K562 (cell line): ENCODE data around the gene TSPOAP1. TPM values are rescaled to one million over a fixed set of nuclear protein-coding genes. Genes with fewer than 3 reads are reported as not detected.

ENCODE experiments used
- CXXC5 ChIP-seq: fragments of 250-450 bp; sonication (Bioruptor Pico); IDR thresholded peaks from 2 replicates; pipeline ENCODE4 v1.8.0; 2022; ENCODE audit warnings: inconsistent platforms, mild to moderate bottlenecking, moderate library complexity
- HOMEZ ChIP-seq: fragments of 250-450 bp; sonication (Bioruptor Pico); IDR thresholded peaks from 2 replicates; pipeline ENCODE4 v1.4.0; 2020; ENCODE audit warnings: mild to moderate bottlenecking, moderate library complexity
- MEF2D ChIP-seq: conservative IDR thresholded peaks from 2 replicates; pipeline ENCODE4 v1.6.1; 2016; ENCODE audit warnings: low read depth, missing genetic modification characterization, missing compliant biosample characterization
- MTA3 ChIP-seq: fragments of 450-650 bp; formaldehyde crosslinking; IDR thresholded peaks from 2 replicates; pipeline ENCODE4 v1.6.1; 2017; ENCODE audit warnings: mild to moderate bottlenecking, borderline replicate concordance
- NFATC3 ChIP-seq: fragments of 450-650 bp; IDR thresholded peaks from 2 replicates; pipeline ENCODE4 v1.6.1; 2017; ENCODE audit warnings: mild to moderate bottlenecking
- NFYB ChIP-seq: IDR thresholded peaks from 2 replicates; pipeline ENCODE4 v1.6.1; 2011; ENCODE audit warnings: mild to moderate bottlenecking, moderate library complexity; ENCODE audit not compliant: insufficient read length; ENCODE audit errors: extremely low read depth
- PPARD ChIP-seq: fragments of 250-450 bp; sonication (Bioruptor Pico); IDR thresholded peaks from 2 replicates; pipeline ENCODE4 v1.8.0; 2022; ENCODE audit warnings: inconsistent platforms, mild to moderate bottlenecking, moderate library complexity
- PTTG1 ChIP-seq: fragments of 450-650 bp; IDR thresholded peaks from 2 replicates; pipeline ENCODE4 v1.6.1; 2016; ENCODE audit warnings: low read depth, mild to moderate bottlenecking, missing genetic modification characterization, missing compliant biosample characterization
- RREB1 ChIP-seq: fragments of 250-450 bp; sonication (Bioruptor Pico); IDR thresholded peaks from 2 replicates; pipeline ENCODE4 v1.4.0; 2020
- SP1 ChIP-seq: sonication (generic); formaldehyde crosslinking; IDR thresholded peaks from 2 replicates; pipeline ENCODE4 v1.8.1; 2022; ENCODE audit warnings: mild to moderate bottlenecking, missing genetic modification reagents
- STAT5B ChIP-seq: fragments of 250-450 bp; sonication (Bioruptor Pico); IDR thresholded peaks from 2 replicates; pipeline ENCODE4 v1.8.0; 2021; ENCODE audit warnings: mild to moderate bottlenecking, inconsistent platforms
- TCF15 ChIP-seq: fragments of 250-450 bp; sonication (Bioruptor Pico); IDR thresholded peaks from 2 replicates; pipeline ENCODE4 v1.8.0; 2022; ENCODE audit warnings: moderate library complexity, mild to moderate bottlenecking, inconsistent platforms
- ZBTB34 ChIP-seq: fragments of 250-450 bp; sonication (Bioruptor Pico); IDR thresholded peaks from 2 replicates; pipeline ENCODE4 v1.8.0; 2021; ENCODE audit warnings: mild to moderate bottlenecking, moderate library complexity
- ZNF134 ChIP-seq: fragments of 250-450 bp; sonication (Bioruptor Pico); conservative IDR thresholded peaks from 2 replicates; pipeline ENCODE4 v1.4.0; 2020
- ZNF224 ChIP-seq: sonication (generic); formaldehyde crosslinking; IDR thresholded peaks from 2 replicates; pipeline ENCODE4 v1.8.0; 2022; ENCODE audit warnings: mild to moderate bottlenecking, missing genetic modification reagents
- ZNF398 ChIP-seq: fragments of 250-450 bp; sonication (Bioruptor Pico); IDR thresholded peaks from 2 replicates; pipeline ENCODE4 v1.8.0; 2021; ENCODE audit warnings: moderate library complexity, mild to moderate bottlenecking, inconsistent platforms
- ZNF764 ChIP-seq: fragments of 250-450 bp; sonication (Bioruptor Pico); IDR thresholded peaks from 2 replicates; pipeline ENCODE4 v1.4.0; 2020; ENCODE audit warnings: low read depth, mild to moderate bottlenecking, moderate library complexity
- polyA plus RNA-seq, 8 experiments: library from polyadenylated mRNA; depleted of rRNA in 4 of 8; stranded (reverse) in 5 of 8; unstranded in 3 of 8; fragments of >200 nt; fragmentation: Nextera tagmentation in 2 of 8; fragmentation: Illumina TruSeq in 1 of 8; extraction: Ambion mirVana in 2 of 8; extraction: Trizol in 1 of 8; gene quantifications; 2 replicates each; pipeline versions ENCODE4 v1.2.1 to v1.2.3, GENCODE V29; 2011 to 2014; ENCODE audit warnings: inconsistent platforms in 1 of 8, missing spikeins in 1 of 8
- total RNA-seq, 7 experiments: library from RNA; depleted of rRNA in 6 of 7; stranded (reverse); fragments of >200 nt in 6 of 7; fragmentation: Illumina TruSeq in 2 of 7; extraction: Trizol in 2 of 7; gene quantifications; 2 replicates each; pipeline versions ENCODE4 v1.2.1 to v1.2.3, GENCODE V29; 2011 to 2021; ENCODE audit warnings: low replicate concordance in 1 of 7

TSPOAP1 gene
- total and polyA plus RNA-seq, 9 of the 15 experiments (the other 6 are each of a cell fraction or from before 2014, with no cell fraction given) = 0.87 to 3.9 (median 1.8) TPM; not detected in 2

- TF ChIP-seq TCF15 (CRISPR knock-in tag) = no peak
- no peak for TF ChIP-seq PTTG1 (tag)
- no peak for TF ChIP-seq HOMEZ (CRISPR knock-in tag)
- TF ChIP-seq ZBTB34 (CRISPR knock-in tag) = no peak
- TF ChIP-seq ZNF398 (CRISPR knock-in tag) = no peak
- no peak for TF ChIP-seq NFATC3
- no peak; the same call in 1 of the 2 replicates for TF ChIP-seq MTA3
- TF ChIP-seq MEF2D (tag) = no peak
- TF ChIP-seq STAT5B (CRISPR knock-in tag) = no peak
- TF ChIP-seq SP1 = peak; percentile 74
- no peak for TF ChIP-seq NFYB
- TF ChIP-seq ZNF134 (CRISPR knock-in tag) = no peak
- TF ChIP-seq ZNF764 = no peak
- TF ChIP-seq CXXC5 (CRISPR knock-in tag) = peak; percentile 92
- TF ChIP-seq RREB1 = no peak
- no peak for TF ChIP-seq PPARD (CRISPR knock-in tag)
- TF ChIP-seq ZNF224 = no peak
These were observed 23.4 kb upstream of the TSPOAP1 start, which contains the start of gene SUPT4H1 (continued) for GRCh38 chr17:58351831-58352595.
